GM21367 (cell line): ENCODE data around the gene GPR162.

ENCODE experiments used
- ATAC-seq: cut with Tn5 transposase; IDR thresholded peaks from one replicate; pipeline ENCODE4 v1.9.1; 2021; ENCODE audit not compliant: unreplicated experiment

The GPR162 gene

DNA sequence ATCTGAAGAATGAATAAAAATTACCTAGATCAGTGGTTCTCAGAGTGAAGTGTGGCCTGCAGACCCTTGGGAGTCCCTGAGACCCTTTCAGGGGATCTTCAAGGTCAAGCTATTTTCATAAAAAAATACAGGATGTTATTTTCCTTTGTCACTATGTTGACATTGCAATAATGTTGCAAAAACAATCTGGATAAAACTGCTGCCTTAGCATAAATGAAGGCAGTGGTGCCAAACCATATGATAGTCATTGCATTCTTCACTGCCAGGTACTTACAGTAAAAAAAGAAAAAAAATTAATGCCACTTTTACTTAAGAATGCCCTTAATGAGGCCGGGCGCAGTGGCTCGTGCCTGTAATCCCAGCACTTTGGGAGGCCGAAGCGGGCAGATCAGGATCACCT lies 34.3 kb upstream of the GPR162 start:
- no peak for ATAC-seq

DNA sequence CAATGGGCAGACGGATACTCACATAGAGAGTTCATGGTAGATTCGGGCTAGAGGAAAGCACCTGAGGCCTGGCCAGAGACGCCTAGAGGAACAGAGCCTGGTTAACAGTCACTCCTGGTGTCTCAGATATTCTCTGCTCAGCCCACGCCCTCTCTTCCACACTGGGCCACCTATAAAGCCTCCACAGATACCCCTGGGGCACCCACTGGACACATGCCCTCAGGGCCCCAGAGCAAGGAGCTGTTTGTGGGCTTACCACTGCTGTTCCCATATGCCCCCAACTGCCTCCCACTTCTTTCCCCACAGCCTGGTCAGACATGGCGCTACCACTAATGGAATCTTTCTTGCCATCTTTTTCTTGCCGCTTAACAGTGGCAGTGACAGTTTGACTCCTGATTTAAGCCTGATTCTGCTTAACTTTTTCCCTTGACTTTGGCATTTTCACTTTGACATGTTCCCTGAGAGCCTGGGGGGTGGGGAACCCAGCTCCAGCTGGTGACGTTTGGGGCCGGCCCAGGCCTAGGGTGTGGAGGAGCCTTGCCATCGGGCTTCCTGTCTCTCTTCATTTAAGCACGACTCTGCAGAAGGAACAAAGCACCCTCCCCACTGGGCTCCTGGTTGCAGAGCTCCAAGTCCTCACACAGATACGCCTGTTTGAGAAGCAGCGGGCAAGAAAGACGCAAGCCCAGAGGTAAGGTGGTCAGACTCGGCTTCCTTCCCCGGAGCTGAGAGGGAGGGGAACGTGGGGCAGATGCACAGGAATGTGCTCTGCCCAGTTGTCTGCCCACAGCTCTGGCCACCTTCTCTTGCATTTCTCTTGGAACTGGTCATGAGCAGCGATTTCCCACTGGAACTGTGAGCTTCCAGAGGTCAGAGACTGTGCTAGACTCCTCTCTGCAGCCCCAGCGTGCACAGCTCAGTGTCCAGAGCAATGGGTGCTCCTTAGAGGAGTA lies 32.4 kb upstream of the GPR162 start, which contains the start of gene CD4:
Gene CD4, plus strand, starts transcription at position 557 of the 953 bp plus-strand sequence. CDS start 10,611 bp downstream, outside the sequence.
- ATAC-seq, result no peak

DNA sequence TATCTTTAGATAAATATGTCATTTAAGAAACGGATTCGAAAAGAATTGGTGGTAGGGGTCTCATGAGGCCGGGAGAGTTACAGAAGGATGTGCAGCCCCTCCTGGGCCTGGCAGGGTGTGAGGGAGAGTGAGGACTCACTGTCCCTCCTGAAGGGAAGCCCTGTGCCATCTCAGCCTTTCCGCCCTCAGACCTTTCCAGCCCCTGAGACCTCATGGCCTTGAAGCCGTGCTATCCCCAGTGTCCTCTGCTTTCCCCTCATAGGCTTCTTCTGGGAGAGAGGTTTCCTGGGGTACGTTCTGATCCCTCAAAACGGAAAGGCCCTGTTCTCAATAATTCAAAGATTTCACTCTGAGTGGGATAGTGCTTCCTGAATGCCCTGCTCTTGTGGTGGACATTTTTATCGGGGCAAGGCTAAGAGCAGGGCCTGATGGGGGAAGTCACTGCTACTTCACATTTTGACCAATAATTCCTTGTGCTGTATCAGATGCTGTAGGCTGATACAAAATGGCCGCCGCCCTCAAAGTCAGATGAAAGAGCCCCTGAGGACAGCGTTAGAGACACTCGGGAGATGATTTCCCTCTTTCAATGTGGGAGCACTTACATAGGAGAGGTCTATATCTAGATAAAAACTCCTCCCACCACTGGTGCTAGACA lies 31.0 kb upstream of the GPR162 start:
- no peak for ATAC-seq

DNA sequence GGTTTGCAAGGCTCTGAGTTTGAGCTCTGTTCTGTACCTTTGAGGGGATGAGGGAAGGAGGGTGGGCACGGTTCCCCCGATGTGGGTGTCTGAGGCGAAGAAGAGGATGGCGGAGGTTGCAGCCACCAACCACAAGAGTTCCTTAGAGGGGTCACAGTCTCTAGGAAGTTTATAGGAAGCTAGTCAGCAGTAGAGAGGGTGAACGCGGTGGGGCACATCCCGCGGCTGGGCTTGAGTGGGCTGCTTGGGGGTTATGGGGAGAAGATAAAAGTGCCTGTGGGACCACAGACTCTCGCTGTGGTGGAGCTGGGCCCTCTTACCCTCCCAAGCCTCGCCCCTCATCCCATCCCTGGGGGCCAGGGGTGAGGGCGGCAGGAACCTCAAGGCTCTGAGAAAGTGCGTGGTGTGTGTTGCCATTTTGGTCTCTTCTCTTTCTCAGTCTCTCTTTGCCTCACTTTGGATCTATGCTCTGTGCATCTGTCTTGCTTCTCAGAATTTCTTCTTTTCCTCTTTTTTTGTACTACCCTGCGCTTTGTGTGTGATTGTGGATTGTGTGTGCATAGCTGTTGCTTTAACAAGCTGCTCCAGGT lies 29.6 kb upstream of the GPR162 start:
- ATAC-seq, result no peak

DNA sequence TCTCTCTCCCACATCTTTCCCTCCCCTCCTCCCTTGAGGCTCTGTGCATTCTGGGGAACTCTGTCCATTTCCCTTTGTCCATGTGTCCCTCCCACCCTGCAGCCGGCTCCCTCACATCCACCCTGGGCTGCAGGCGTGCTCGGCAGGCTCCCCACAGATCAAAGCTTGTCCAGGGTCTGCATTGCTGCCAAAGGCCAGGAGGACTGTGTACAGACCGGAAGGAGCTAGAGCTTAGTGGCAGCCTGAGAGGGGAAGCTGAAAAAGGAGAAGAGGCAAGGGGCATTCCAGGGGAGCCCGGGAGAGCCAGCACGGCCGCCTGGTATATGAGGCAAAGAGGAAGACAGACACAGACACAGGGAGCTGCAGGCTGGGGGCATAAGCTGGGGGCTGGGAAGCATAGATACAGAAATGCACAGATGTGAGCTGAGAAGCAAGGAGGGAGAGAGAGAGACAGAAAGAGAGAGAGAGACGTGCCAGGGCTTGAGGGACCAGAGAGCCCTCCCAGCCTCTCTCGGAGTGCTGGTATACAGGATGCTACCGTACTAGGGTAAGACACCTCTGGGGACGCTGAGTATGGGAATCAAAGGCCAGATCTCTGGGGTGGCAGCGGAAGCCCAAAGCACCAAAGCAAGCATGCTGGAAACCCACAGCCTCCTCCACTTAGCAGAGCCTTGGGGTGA lies 29.0 kb upstream of the GPR162 start:
- ATAC-seq, result no peak

DNA sequence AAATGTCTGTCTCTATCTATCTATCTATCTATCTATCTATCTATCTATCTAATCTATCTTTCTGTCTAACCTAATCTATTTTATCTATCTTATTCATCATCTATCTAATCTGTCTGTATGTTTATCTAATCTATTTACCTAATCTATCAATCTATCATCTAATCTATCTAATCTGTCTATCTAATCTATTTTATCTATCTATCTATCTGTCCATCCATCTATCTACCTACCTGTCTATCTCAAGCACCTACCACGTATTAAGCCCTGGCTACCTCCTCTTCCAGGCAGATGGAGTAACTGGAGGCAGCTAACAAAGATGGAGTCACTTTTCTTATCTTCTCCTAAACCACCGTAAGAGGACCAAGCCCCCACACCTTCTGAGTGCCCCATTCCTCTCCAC lies 26.5 kb upstream of the GPR162 start:
- ATAC-seq, result no peak

DNA sequence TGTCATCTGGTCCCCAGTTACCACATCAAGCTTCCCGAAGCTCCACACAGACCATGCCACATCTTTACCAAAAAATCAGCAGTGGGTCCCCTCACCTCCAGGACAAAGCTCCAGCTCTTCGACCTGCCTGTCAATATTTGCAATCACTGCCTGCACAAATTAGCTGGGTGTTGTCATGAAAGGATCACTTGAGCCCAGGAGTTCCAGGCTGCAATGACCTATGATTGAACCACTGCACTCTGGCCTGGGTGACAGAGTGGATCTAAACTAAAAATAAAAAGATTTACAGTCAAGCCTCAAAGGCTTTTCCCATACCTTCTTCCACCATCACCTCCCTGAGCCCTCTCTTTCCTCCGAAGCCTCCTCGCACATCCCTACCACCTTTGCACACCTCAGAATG lies 25.0 kb upstream of the GPR162 start:
- no peak for ATAC-seq

DNA sequence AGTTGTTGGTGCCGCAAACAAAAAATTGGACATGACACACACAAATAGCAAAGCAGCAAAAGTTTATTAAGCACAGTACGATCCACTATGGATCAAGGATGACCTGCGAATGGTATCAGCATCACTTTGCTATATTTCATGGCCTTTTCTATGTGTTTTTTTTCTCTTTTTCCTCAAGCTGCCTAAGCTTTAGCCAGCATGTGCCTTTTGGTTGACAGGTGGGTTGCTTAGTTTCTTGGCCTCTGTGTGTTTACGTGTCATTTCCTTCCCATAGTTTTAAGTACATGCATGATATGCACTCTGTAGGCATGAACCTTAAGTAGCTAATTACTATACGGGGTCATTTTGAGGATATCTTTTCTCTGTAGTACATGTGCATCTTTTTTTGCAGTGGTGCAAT lies 22.5 kb upstream of the GPR162 start:
- ATAC-seq, result no peak

DNA sequence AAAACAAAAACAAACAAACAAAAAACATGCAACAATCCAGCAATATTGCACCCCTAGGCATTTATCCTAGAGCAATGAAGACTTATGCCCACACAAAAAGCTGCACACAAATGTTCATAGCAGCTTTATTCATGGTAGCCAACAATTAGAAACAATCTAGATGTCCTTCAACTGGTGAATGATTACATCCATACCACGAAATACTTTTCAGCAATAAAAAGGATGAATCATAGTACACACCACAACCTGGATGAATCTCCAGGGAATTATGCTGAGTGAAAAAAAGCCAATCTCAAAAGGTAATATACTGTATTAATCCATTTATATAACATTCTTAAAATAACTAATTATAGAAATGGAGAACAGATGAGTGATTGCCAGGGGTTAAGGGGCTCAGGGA lies 14.5 kb upstream of the GPR162 start:
- no peak for ATAC-seq

DNA sequence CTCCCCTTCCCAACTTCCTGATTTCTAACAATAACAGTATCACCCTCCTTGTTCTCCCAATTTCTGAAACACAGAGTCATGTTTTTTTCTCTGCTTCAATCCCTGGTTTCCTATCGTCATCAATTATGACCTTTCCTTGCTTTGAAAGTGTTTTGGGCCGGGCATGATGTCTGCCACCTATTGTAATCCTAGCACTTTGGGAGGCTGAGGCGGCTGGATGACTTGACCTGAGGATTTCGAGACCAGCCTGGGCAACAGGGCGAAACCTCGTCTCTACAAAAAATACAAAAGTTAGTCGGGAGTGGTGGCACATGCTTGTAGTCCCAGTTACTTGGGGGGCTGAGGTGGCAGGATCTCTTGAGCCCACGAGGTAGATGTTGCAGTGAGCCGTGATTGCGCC lies 12.6 kb upstream of the GPR162 start:
- ATAC-seq, result no peak

DNA sequence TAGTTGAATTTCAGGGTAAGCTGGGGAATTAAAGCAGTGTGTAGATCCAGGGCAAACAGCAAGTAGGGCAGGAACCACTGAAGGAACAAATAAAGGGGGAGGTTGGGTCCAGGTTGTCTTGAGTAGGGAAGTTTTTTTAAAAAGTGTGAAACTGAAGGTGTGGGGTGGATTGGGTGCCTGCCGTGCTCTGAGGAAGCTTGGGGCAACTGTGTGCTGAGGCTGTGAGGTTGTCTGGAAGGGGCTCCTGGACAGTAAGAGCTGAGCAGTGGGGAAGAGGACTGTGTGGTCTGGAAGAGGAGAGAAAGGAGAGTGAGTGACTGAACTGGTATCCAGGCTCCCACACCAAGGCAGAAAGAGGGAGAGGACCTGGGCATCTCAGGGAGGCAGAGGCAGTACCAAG lies 10.9 kb upstream of the GPR162 start:
- no peak for ATAC-seq

DNA sequence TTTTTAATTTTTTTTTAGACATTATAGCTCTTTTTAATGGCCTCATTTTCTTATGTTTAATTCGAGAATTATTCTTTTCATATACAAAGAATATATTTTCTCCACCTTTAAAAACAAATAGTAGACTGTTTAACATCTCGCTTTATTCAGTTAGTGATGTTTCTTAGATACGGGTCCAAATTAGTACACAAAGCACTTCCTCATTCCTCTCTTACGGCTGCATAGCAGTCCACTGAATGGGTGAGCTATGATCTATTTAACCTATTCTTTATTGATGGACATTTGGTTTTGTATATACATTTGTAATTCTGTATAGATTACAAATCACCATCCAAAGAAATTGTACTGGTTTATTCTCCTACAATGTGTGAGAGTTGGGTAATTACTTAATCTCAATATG lies 8.3 kb upstream of the GPR162 start:
- no peak for ATAC-seq

DNA sequence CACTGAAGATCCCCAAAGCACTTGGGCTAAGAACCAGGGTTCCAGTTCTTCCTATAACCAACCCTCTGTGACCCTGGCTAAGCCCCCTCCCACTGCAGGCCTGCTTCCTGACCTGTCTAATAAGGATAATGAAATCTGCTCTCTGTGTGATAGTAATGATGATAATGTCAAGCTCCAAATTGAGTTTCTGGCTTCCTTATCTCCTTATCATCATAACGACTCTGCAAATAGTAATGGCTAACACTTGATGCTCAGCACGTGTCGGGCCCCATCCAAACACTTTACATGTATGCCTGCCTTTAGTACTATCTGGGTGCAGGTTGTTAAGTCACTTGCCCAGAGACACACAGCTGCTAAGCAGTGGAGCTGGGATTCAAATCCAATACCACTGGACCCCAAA lies 5.0 kb upstream of the GPR162 start:
- ATAC-seq, result no peak

DNA sequence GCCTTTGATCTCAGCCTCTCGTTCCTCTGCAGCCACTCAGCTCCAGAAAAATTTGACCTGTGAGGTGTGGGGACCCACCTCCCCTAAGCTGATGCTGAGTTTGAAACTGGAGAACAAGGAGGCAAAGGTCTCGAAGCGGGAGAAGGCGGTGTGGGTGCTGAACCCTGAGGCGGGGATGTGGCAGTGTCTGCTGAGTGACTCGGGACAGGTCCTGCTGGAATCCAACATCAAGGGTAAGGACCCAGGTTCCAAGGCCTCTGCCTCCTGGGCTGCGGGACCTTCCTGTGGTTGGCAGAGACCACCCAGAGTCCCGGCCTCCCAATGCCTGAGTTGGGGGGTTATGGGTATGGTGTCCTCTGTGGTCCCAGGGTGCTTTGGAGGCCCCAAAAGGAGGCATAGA lies 4.5 kb upstream of the GPR162 start:
- ATAC-seq, result no peak

DNA sequence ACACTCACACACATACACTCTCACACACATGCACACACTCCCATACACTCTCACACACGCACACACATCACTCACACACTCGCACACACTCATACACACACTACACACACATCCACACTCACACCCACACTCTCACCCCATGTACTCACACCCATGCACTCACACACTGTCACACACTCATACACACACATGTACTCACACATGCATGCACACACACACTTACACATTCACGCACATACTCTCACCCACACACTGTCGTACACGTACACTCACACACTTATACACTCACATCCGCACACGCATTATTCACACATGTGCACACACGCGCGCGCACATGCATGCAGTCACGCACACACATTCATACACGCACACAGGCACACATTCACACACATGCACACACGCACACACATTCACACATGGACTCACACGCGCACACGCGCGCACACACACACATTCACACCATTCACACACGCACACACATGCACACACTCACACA lies 3.9 kb upstream of the GPR162 start:
- no peak for ATAC-seq

DNA sequence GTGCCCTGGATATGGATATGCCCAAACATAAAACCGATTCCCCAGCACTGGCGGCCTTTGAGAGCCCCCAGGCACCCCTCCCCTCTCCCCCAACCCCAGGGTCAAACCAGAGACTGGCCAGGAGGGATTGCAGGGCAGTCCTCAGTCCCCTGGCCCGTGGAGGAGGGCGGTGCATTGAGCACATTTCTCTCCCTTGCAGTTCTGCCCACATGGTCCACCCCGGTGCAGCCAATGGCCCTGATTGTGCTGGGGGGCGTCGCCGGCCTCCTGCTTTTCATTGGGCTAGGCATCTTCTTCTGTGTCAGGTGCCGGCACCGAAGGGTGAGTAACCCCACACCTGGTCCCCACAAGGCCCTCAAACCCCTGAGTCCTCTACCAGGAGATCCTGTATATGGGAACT lies 3.4 kb upstream of the GPR162 start:
- no peak for ATAC-seq

DNA sequence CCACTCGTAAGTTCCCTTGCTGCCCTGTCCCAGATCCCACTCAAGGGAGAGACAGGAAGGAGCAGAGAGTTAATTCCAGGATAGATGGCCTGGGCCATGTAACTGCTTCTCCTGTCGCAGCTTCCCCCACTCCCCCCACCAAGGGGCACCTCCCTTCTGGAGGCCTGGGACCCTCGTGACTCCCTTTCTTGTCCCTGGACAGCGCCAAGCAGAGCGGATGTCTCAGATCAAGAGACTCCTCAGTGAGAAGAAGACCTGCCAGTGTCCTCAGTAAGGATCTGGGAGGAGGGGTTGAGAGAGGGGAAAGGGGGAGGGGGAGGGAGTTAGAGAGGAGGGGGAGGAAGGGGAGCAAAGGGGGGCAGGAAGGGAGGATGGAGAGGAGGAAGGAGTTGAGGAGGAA lies 3.0 kb upstream of the GPR162 start:
- no peak for ATAC-seq

DNA sequence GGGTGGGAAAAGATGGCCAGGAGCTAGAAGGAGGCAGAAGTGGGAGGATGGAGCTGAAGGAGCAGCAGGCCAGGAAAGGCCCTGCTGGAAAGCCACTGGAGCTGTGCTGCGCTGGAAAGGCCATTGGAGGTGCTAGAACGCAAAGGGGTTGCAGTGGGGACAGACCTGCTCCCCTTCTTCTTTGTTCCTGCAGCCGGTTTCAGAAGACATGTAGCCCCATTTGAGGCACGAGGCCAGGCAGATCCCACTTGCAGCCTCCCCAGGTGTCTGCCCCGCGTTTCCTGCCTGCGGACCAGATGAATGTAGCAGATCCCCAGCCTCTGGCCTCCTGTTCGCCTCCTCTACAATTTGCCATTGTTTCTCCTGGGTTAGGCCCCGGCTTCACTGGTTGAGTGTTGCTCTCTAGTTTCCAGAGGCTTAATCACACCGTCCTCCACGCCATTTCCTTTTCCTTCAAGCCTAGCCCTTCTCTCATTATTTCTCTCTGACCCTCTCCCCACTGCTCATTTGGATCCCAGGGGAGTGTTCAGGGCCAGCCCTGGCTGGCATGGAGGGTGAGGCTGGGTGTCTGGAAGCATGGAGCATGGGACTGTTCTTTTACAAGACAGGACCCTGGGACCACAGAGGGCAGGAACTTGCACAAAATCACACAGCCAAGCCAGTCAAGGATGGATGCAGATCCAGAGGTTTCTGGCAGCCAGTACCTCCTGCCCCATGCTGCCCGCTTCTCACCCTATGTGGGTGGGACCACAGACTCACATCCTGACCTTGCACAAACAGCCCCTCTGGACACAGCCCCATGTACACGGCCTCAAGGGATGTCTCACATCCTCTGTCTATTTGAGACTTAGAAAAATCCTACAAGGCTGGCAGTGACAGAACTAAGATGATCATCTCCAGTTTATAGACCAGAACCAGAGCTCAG lies 2.3 kb upstream of the GPR162 start:
- no peak for ATAC-seq

DNA sequence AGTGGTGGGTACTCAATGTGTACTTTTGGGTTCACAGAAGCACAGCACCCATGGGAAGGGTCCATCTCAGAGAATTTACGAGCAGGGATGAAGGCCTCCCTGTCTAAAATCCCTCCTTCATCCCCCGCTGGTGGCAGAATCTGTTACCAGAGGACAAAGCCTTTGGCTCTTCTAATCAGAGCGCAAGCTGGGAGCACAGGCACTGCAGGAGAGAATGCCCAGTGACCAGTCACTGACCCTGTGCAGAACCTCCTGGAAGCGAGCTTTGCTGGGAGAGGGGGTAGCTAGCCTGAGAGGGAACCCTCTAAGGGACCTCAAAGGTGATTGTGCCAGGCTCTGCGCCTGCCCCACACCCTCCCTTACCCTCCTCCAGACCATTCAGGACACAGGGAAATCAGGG lies 1.5 kb upstream of the GPR162 start:
- no peak for ATAC-seq

DNA sequence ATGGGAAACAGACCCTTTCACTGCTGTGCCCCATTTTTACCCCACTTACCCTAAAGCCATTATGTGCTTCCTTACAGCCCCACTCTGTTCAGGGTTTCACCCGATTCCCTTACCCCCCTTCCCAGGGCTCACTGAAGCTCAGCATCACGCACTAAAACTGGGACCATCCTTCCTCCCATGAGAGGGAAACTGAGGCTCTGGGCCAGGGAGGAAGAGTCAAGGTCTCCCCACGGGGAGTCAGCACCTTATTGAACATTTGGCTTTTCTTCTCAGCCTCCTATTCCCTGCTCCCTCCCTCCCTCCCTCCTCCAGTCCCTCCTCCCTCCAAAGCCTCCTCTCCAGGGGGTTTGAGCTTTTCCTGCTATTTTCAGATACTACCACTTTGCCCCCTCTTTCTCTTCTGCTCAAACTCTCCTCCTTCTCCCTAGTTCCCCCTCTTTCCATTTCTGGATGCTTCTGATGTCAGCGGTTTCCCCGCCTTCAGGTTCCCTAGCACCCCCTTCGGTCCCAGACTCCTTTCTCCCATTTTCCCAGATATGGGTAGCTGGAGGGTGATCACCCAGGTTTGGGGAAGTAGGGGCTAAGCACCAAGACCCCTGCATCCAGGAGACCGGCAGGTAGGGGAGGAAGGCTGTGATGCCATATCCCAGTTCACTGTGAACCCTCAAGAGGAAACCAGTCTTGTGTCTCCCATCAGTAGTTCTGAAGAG lies 960 bp downstream of the GPR162 start:
- ATAC-seq, result no peak
